Neural cell (in vitro differentiated cells): ENCODE results near the gene GRK1. TPM values are rescaled to one million over a fixed set of nuclear protein-coding genes. Genes with fewer than 3 reads are reported as not detected.

ENCODE experiments used
- H2AFZ ChIP-seq: fragments of 200-600, 300-800 bp; sonication (generic), shearing (Covaris generic); 2 replicates; pipeline ENCODE4 v1.6.0; 2014; ENCODE audit warnings: low read depth, mild to moderate bottlenecking, antibody characterized with exemption, low read length, moderate library complexity
- H3F3A ChIP-seq: fragments of 200-600 bp; shearing (Covaris generic); 2 replicates; pipeline ENCODE4 v1.6.1; 2016; ENCODE audit warnings: mild to moderate bottlenecking, moderate library complexity, mixed read lengths, antibody characterized with exemption, low read length; ENCODE audit not compliant: insufficient read depth, poor library complexity, severe bottlenecking
- H3K27ac ChIP-seq: fragments of 200-600, 300-800 bp; sonication (generic), shearing (Covaris generic); 2 replicates; pipeline ENCODE4 v1.5.1; 2014; ENCODE audit warnings: mild to moderate bottlenecking, low read length, moderate library complexity
- H3K27me3 ChIP-seq: fragments of 300-800, 200-600 bp; sonication (generic), shearing (Covaris generic); 2 replicates; pipeline ENCODE4 v1.6.0; 2014; ENCODE audit warnings: mild to moderate bottlenecking, low read depth, low read length, moderate library complexity; ENCODE audit not compliant: insufficient read depth
- H3K36me3 ChIP-seq: fragments of 300-800, 200-600 bp; sonication (generic), shearing (Covaris generic); 2 replicates; pipeline ENCODE4 v1.5.1; 2014; ENCODE audit warnings: mild to moderate bottlenecking, antibody characterized with exemption, low read length, moderate library complexity; ENCODE audit not compliant: insufficient read depth
- H3K4me2 ChIP-seq: fragments of 300-800, 200-600 bp; sonication (generic), shearing (Covaris generic); 2 replicates; pipeline ENCODE4 v1.6.0; 2014; ENCODE audit warnings: mild to moderate bottlenecking, low read length
- H3K4me3 ChIP-seq: fragments of 300-800, 200-600 bp; sonication (generic), shearing (Covaris generic); 2 replicates; pipeline ENCODE4 v1.5.1; 2014; ENCODE audit warnings: mild to moderate bottlenecking, low read length, moderate library complexity
- H3K79me2 ChIP-seq: fragments of 200-600 bp; shearing (Covaris generic); replicated peaks from 2 replicates; pipeline ENCODE4 v1.6.0; 2014; ENCODE audit warnings: mild to moderate bottlenecking, low read length, moderate library complexity; ENCODE audit not compliant: insufficient read depth
- H3K9ac ChIP-seq: fragments of 300-800, 200-600 bp; sonication (generic), shearing (Covaris generic); 2 replicates; pipeline ENCODE4 v1.6.1; 2016; ENCODE audit warnings: mild to moderate bottlenecking, low read length, mixed read lengths
- H3K9me2 ChIP-seq: fragments of 200-600 bp; shearing (Covaris generic); 2 replicates; pipeline ENCODE4 v1.6.1; 2016; ENCODE audit warnings: mild to moderate bottlenecking, low read length, mixed read lengths; ENCODE audit not compliant: insufficient read depth
- H3K9me3 ChIP-seq: fragments of 200-600, 300-800 bp; sonication (generic), shearing (Covaris generic); 2 replicates; pipeline ENCODE4 v1.6.1; 2016; ENCODE audit warnings: mild to moderate bottlenecking, mixed run types, low read length, moderate library complexity, mixed read lengths
- H4K20me1 ChIP-seq: fragments of 200-600 bp; shearing (Covaris generic); 2 replicates; pipeline ENCODE4 v1.6.1; 2016; ENCODE audit warnings: mild to moderate bottlenecking, mixed run types; ENCODE audit not compliant: insufficient read depth
- EP300 ChIP-seq: fragments of 450-650 bp; conservative IDR thresholded peaks from 2 replicates; pipeline ENCODE4 v1.6.1; 2014; ENCODE audit warnings: antibody characterized with exemption, mild to moderate bottlenecking, moderate library complexity; ENCODE audit not compliant: poor library complexity, severe bottlenecking
- EZH2 ChIP-seq: fragments of 200-600, 300-800 bp; shearing (Covaris generic), sonication (generic); IDR thresholded peaks from 2 replicates; pipeline ENCODE4 v1.6.1; 2014; ENCODE audit warnings: antibody characterized with exemption, low read length, borderline replicate concordance, mild to moderate bottlenecking; ENCODE audit not compliant: insufficient read depth, poor library complexity, severe bottlenecking
- MXI1 ChIP-seq: fragments of 450-650 bp; conservative IDR thresholded peaks from 2 replicates; pipeline ENCODE4 v1.6.1; 2014; ENCODE audit warnings: antibody characterized with exemption, mild to moderate bottlenecking; ENCODE audit not compliant: poor library complexity, severe bottlenecking
- POLR2AphosphoS5 ChIP-seq: IDR thresholded peaks from 2 replicates; pipeline ENCODE4 v1.6.1; 2012
- RAD21 ChIP-seq: fragments of 450-650 bp; conservative IDR thresholded peaks from 2 replicates; pipeline ENCODE4 v1.6.1; 2014; ENCODE audit warnings: antibody characterized with exemption, mild to moderate bottlenecking, moderate library complexity
- SMC3 ChIP-seq: fragments of 450-650 bp; conservative IDR thresholded peaks from 2 replicates; pipeline ENCODE4 v1.6.1; 2014; ENCODE audit warnings: antibody characterized with exemption, mild to moderate bottlenecking, moderate library complexity; ENCODE audit not compliant: poor library complexity
- TAF1 ChIP-seq: IDR thresholded peaks from 2 replicates; pipeline ENCODE4 v1.6.1; 2012; ENCODE audit warnings: low read depth
- polyA plus RNA-seq: library from polyadenylated mRNA; depleted of rRNA; stranded (reverse); fragments of >200 nt; gene quantifications from 2 replicates; pipeline ENCODE4 v1.2.3, GENCODE V29; 2014
- TF ChIP-seq, protein P1 (sequence below): fragments of 450-650 bp; IDR thresholded peaks from 2 replicates; pipeline ENCODE4 v1.5.1; 2014; ENCODE audit warnings: antibody characterized with exemption, mild to moderate bottlenecking, moderate library complexity; ENCODE audit not compliant: poor library complexity, severe bottlenecking
- TF ChIP-seq, protein P2 (sequence below): IDR thresholded peaks from 2 replicates; pipeline ENCODE4 v1.6.1; 2012; ENCODE audit warnings: borderline replicate concordance

GRK1 gene
- polyA plus RNA-seq, 1 donor from 2014 or later = 0.06 TPM

DNA sequence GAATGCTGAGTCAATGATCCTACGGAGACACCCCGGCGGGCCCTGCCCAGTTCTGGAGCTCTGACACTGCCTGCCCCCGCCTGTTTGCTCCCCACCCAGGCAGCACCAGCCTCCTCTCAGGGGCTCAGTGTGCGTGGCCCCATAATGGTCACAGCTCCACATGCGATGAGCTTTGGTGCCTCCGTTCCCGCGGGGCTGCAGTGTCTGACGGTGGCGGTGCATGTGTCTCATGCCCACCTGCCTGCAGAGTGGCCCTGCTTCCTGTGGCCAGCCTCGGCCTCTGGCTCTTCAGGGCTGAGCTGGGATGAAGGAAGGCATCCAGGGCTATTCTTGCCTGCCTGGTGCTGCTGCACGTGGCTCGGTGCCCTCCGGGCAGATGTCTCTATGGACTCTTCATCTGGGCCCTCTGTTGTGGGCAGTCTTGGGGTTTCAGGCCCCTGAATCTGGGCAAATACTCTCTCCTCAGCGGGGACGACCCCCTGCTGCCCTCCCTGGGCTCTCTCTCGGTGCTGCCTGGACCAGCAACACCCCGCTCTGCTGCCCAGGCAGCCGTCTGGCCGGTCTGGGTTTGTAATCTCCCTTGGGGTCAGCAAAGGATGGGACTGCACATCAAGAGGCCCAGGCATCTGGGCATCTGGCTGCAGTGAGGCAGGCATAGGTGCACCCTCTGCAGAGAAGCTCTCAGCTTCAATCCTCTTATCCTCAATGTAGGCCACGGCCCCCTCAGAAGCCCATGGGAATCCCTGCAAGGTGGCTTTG lies 72.7 kb downstream of the GRK1 start:
- Histone ChIP-seq H3F3A (no peaks in the 10 kb centered on the region), H3K9me2 (no peaks in the 10 kb centered on the region), H3K9ac (no peak overlapping the region), H3K9me3 (no peaks in the 10 kb centered on the region), H2AFZ (no peak overlapping the region), H3K27me3 (no peaks in the 10 kb centered on the region), H3K4me2 (no peak overlapping the region), H3K27ac (no peak overlapping the region), H3K4me3 (no peak overlapping the region), H4K20me1 (no peaks in the 10 kb centered on the region), H3K79me2 (no peaks in the 10 kb centered on the region), H3K36me3 (no peaks in the 10 kb centered on the region)
- TF ChIP-seq, protein P1, sequence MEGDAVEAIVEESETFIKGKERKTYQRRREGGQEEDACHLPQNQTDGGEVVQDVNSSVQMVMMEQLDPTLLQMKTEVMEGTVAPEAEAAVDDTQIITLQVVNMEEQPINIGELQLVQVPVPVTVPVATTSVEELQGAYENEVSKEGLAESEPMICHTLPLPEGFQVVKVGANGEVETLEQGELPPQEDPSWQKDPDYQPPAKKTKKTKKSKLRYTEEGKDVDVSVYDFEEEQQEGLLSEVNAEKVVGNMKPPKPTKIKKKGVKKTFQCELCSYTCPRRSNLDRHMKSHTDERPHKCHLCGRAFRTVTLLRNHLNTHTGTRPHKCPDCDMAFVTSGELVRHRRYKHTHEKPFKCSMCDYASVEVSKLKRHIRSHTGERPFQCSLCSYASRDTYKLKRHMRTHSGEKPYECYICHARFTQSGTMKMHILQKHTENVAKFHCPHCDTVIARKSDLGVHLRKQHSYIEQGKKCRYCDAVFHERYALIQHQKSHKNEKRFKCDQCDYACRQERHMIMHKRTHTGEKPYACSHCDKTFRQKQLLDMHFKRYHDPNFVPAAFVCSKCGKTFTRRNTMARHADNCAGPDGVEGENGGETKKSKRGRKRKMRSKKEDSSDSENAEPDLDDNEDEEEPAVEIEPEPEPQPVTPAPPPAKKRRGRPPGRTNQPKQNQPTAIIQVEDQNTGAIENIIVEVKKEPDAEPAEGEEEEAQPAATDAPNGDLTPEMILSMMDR = no peak
- TF ChIP-seq POLR2AphosphoS5 (no peak), EZH2 (no peak), TAF1 (no peak), MXI1 (no peak), RAD21 (no peak), SMC3 (no peak), EP300 (no peak)
- TF ChIP-seq, protein P2, sequence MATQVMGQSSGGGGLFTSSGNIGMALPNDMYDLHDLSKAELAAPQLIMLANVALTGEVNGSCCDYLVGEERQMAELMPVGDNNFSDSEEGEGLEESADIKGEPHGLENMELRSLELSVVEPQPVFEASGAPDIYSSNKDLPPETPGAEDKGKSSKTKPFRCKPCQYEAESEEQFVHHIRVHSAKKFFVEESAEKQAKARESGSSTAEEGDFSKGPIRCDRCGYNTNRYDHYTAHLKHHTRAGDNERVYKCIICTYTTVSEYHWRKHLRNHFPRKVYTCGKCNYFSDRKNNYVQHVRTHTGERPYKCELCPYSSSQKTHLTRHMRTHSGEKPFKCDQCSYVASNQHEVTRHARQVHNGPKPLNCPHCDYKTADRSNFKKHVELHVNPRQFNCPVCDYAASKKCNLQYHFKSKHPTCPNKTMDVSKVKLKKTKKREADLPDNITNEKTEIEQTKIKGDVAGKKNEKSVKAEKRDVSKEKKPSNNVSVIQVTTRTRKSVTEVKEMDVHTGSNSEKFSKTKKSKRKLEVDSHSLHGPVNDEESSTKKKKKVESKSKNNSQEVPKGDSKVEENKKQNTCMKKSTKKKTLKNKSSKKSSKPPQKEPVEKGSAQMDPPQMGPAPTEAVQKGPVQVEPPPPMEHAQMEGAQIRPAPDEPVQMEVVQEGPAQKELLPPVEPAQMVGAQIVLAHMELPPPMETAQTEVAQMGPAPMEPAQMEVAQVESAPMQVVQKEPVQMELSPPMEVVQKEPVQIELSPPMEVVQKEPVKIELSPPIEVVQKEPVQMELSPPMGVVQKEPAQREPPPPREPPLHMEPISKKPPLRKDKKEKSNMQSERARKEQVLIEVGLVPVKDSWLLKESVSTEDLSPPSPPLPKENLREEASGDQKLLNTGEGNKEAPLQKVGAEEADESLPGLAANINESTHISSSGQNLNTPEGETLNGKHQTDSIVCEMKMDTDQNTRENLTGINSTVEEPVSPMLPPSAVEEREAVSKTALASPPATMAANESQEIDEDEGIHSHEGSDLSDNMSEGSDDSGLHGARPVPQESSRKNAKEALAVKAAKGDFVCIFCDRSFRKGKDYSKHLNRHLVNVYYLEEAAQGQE = no peak

DNA sequence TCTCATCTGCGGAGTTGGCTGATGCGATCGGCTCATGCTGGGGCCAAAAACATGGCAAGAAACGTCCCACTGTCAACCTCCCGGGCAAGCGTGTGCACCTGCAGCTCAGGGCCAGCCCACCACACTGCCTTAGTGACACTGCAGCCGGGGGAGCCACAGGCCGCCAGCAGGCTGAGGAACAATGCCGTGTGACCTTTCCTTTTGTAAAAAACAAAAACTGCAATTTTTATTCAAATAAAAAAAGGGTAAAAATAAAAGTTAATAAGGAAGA lies 73.2 kb downstream of the GRK1 start:
- Histone ChIP-seq H3K27me3 (no peaks in the 10 kb centered on the region), H3K9ac (no peak overlapping the region), H3F3A (no peaks in the 10 kb centered on the region), H2AFZ (no peak overlapping the region), H3K9me2 (no peaks in the 10 kb centered on the region), H3K9me3 (no peaks in the 10 kb centered on the region), H3K79me2 (no peaks in the 10 kb centered on the region), H3K4me3 (no peak overlapping the region), H3K27ac (no peak overlapping the region), H3K4me2 (no peak overlapping the region), H3K36me3 (no peaks in the 10 kb centered on the region), H4K20me1 (no peaks in the 10 kb centered on the region)
- no peak for TF ChIP-seq EZH2
- no peak for TF ChIP-seq EP300
- TF ChIP-seq SMC3 = no peak
- TF ChIP-seq RAD21 = no peak
- no peak for TF ChIP-seq MXI1
- no peak for TF ChIP-seq TAF1
- TF ChIP-seq, protein P1 = no peak
- TF ChIP-seq, protein P2 = no peak
- no peak for TF ChIP-seq POLR2AphosphoS5
